ENCODE data around the gene GPX4.

GPX4 gene, protein sequence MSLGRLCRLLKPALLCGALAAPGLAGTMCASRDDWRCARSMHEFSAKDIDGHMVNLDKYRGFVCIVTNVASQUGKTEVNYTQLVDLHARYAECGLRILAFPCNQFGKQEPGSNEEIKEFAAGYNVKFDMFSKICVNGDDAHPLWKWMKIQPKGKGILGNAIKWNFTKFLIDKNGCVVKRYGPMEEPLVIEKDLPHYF

DNA sequence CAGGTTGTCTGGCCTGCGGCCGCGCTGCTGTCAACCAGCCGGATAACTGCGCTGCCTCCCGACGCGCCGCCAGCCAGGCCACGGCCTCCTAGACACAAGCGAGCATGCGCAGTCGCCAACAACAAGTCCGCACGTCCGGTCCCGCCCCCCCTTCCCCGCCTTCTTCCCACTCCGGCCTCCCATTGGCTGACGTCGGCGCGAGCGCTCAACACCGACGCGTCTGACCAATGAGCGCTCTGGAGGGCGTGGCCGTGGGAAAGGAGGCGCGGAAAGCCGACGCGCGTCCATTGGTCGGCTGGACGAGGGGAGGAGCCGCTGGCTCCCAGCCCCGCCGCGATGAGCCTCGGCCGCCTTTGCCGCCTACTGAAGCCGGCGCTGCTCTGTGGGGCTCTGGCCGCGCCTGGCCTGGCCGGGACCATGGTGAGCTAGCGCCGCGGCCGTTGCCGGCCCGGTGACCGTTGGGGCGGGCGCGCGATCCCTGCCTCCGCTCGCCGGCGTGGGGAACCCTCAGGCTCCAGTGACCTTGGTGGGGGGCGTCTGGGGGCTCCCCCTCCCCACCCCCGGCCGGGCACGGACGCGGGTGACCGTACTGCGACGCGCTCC lies at the start of gene GPX4:
TSS of gene GPX4 (plus strand) at position 287 of the 603 bp plus-strand sequence. CDS start at position 337, 50 bp downstream.
- peak; percentile 99 for DNase-seq (ENCODE audit: low read depth)

DNA sequence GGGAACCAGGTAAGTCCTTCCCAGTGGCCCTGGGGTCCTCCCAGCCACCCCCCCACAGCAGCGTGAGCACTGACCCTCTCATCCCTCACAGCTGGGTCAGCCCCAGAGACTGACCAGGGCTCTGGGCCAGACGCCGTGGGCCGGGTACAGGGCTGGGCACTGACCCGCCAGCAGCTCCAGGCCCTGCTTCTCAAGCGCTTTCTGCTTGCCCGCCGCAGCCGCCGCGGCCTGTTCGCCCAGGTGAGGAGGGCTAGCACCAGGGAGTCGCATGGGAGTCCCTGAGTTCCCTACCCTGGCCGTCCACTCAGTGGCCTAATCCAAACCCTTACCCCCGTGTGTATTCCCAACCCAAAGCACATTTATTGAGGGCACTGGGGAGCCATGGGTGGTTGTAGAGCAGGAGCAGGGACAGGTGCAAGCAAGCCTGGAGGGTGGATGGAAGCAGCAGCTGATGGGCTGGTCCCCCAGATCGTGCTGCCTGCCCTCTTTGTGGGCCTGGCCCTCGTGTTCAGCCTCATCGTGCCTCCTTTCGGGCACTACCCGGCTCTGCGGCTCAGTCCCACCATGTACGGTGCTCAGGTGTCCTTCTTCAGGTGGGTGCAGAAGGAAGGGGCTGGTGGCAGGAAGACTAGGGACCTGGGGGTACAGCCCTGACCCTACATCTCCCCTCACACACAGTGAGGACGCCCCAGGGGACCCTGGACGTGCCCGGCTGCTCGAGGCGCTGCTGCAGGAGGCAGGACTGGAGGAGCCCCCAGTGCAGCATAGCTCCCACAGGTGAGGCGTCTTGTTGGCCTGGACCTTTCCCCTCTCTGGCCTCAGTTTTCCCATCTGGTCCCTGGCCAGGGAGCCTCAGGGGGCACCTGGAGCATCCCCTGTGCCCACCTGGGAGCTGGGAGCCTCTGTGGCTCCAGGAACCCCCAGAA lies 49.4 kb upstream of the GPX4 start:
- DNase-seq (ENCODE audit: low read depth), result no peak

DNA sequence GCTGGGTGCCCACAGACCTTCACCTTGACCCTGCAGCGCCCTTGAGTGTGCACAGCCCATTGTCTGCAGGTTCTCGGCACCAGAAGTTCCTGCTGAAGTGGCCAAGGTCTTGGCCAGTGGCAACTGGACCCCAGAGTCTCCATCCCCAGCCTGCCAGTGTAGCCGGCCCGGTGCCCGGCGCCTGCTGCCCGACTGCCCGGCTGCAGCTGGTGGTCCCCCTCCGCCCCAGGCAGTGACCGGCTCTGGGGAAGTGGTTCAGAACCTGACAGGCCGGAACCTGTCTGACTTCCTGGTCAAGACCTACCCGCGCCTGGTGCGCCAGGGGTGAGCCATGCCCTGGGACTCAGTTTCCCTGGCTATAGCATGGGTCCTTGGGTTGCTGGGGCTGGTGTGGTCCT lies 48.8 kb upstream of the GPX4 start:
- DNase-seq (ENCODE audit: low read depth), result no peak

DNA sequence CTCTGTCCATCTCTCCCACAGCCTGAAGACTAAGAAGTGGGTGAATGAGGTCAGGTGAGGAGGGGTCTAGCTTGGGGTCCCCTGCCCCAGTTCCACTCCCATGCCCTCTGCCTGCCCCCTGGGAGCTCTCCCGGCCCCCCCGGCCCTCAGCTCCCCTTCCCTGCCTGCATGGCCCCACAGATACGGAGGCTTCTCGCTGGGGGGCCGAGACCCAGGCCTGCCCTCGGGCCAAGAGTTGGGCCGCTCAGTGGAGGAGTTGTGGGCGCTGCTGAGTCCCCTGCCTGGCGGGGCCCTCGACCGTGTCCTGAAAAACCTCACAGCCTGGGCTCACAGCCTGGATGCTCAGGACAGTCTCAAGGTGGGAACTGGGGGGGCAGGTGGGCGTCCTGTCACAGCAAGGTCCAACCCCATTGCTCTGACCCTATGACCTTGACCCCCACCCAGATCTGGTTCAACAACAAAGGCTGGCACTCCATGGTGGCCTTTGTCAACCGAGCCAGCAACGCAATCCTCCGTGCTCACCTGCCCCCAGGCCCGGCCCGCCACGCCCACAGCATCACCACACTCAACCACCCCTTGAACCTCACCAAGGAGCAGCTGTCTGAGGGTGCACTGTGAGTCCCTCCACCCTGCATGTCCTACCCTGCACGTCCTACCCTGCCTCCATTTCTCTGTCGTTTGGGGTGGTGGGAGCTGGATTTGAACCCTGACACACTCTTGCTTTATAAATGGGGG lies 47.7 kb upstream of the GPX4 start:
- DNase-seq (ENCODE audit: low read depth), result no peak

DNA sequence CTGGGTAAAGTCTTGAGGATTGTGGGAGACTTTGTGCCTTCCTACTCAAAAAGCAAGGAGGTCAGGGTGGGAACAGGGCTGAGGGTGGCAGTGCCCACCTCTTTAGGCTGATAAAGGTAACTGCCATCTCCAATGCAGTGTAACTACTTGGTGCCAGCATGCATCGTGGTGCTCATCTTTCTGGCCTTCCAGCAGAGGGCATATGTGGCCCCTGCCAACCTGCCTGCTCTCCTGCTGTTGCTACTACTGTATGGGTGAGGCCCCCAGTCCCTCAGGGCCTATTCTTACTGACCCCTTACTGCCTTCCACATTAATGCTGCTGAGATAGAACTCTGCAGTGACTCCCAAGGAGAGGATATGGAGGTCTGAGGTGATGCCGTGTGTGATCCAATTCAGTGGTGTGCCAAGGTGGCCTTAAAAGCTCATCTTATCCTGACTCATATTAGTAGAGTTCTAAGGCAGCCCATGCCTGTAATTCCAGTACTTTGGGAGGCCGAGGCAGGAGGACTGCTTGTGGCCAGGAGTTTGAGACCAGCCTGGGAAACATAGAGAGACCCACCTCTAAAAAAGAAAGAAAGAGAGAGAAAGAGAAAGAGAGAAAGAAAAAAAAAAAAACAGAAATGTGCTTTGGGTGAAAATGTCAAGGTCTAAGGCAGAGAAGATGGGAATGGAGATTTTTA lies 46.5 kb upstream of the GPX4 start:
- DNase-seq (ENCODE audit: low read depth), result no peak

DNA sequence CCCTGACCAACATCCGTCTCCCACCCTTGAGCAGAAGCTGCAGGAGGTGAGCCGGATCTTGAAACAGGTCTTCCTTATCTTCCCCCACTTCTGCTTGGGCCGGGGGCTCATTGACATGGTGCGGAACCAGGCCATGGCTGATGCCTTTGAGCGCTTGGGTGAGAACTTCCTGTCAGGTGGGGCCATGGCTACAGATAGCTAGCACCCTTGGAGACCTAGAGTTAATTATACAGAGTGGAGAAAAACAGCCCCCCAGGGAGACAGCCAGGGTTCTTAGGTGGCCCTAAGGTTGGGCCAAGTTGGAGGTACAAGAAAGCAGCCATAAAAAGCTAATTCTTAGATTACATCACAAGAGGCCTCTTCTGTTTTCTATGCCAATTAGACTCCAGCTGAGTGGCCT lies 45.7 kb upstream of the GPX4 start:
- DNase-seq (ENCODE audit: low read depth), result no peak

DNA sequence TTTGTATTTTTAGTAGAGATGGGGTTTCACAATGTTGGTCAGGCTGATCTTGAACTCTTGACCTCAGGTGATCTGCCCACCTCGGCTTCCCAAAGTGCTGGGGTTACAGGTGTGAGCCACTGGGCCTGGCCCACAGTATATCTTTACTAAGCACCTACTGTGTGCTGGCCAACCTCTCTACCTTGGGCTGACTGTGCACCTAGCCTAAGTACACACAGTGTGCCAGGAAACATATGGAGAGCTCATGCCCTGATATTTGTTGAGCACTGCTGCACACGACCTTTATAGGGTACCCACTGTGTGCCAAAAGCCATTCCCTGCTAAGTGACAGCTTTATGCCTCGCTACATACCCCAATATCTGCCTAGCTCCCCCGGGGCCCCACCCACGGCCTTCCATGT lies 43.1 kb upstream of the GPX4 start:
- no peak for DNase-seq (ENCODE audit: low read depth)

DNA sequence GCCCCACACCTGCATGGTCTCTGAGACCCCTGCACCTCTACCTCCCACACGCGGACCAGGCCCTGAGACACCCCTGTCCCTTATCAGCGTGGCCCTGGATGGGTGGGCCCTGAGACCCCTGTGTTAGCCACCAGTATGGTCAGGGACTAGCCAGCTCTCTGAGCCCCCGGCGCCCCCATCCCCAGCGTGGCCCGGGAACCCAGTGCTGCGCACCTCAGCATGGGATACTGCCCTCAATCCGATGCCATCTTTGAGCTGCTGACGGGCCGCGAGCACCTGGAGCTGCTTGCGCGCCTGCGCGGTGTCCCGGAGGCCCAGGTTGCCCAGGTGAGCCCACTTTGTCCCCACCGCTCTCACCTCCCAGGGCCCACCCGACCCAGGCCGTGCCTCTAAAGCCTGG lies 41.8 kb upstream of the GPX4 start:
- no peak for DNase-seq (ENCODE audit: low read depth)

DNA sequence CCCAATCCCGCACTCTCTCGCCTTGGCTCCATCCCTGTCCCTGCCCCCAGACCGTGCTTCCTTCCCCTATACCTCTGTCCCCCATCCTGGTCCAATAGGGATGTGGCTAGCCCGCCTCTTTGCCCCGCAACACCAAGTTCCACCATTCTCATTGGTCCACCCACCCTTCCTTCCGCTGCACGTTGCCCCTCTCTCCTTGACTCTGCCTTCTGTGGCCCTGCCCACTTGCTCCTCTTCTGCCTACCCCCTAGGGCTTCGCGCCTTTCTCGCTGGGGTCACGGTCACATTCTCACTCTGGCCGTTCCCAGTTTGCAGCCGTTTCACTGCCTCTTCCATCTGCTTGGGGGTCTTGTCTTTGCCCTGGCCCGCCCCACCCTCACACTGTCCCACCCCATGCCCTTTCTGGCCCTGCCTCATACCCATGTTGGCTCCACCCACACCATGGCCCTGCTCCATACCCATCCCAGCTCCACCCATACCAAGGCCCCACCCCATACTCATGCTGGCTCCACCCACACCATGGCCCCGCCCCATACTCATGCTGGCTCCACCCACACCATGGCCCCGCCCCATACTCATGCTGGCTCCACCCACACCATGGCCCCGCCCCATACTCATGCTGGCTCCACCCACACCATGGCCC lies 41.3 kb upstream of the GPX4 start:
- no peak for DNase-seq (ENCODE audit: low read depth)

DNA sequence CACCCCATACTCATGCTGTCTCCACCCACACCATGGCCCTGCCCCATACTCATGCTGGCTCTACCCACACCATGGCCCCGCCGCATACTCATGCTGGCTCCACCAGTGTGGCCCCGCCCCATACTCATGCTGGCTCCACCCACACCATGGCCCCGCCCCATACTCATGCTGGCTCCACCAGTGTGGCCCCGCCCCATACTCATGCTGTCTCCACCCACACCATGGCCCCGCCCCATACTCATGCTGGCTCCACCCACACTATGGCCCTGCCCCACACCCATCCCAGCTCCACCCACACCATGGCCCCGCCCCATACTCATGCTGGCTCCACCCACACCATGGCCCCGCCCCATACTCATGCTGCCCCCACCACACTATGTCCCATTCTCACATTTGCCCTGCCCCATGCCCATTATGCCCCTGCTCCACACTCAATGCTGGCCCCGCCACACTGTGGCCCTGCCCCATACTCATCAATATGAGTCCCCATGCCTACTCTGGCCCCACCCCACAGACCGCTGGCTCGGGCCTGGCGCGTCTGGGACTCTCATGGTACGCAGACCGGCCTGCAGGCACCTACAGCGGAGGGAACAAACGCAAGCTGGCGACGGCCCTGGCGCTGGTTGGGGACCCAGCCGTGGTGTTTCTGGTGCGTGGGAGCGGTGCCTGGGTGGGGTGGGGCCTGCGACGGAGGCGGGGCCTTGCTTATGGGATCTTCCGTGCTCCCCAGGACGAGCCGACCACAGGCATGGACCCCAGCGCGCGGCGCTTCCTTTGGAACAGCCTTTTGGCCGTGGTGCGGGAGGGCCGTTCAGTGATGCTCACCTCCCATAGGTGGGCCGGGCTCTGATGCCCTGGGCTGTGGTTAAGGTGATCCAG lies 40.5 kb upstream of the GPX4 start:
- no peak for DNase-seq (ENCODE audit: low read depth)

DNA sequence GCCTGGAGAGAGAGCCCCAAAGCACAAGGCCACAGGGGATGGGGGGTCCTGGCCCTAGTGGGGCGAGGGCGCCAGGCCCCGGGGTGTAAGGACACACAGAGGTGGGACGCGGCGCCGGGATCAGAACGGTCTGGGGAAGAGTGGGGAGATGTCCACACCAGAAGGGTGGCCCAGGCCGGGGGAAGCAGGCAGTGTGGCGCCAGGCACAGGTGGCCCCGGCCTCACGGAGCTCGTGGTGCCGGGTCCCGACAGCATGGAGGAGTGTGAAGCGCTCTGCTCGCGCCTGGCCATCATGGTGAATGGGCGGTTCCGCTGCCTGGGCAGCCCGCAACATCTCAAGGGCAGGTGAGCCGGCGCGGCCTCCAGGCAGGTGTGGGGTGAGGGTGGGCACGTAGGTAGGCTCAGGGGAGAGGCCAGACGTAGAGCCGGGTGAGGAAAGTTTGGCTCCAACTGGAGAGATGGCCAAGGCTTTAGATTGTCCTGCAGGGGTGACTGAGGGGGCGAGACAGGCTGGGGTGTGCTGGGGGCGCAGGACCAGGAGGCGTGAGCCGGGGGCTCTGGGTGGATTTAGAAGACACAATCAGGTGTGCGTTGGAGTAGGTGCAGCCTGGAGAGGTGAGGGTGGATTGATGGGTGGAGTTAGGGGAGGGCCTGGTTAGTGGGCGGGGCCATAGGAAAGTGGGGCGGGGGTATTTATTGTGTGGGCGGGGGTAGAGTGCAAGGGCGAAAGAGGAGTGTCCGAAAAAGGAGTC lies 39.7 kb upstream of the GPX4 start:
- no peak for DNase-seq (ENCODE audit: low read depth)

DNA sequence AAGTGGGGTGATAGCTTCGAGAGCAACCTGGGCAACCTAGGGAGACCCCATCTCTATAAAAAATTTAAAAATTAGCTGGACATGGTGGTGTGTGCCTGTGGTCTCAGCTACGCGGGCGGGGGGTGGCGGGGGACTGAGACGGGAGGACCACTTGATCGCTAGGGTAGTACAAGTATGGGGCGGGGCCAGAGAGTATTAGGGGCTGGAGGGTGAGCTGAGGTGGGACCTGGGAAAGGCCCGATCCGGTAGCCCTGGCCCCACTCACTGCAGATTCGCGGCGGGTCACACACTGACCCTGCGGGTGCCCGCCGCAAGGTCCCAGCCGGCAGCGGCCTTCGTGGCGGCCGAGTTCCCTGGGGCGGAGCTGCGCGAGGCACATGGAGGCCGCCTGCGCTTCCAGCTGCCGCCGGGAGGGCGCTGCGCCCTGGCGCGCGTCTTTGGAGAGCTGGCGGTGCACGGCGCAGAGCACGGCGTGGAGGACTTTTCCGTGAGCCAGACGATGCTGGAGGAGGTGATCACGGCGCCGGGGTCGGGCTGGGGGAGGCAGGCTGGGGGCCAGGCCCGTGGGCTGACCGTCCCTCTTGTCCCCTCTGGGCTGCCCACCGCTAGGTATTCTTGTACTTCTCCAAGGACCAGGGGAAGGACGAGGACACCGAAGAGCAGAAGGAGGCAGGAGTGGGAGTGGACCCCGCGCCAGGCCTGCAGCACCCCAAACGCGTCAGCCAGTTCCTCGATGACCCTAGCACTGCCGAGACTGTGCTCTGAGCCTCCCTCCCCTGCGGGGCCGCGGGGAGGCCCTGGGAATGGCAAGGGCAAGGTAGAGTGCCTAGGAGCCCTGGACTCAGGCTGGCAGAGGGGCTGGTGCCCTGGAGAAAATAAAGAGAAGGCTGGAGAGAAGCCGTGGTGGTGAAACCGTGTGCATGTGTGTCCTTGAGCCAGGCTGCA lies 38.9 kb upstream of the GPX4 start:
- DNase-seq (ENCODE audit: low read depth), result no peak

DNA sequence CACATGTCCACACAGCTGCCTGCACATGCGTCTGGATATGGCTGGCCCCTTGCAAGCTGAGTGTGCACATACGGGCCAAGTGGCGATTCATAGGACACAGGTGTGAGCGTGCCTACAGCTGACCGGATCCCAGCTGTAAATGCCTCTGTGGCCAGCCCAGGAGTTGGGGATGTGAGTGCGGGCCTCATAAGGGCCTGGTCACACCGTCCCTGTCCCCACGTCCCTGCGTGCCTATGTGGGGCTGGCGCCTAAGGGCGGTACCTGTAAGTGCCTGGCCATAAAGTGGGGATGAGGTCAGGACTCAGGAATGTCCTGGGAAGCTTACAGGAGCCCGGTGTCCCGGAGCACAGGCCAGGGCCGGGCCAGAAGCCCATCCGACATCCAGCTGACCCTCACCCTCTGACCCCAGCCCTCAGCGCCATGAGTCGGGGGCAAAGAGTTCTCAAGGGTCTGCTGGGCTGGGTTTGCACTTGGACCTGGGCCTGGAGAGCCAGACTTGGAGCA lies 38.1 kb upstream of the GPX4 start:
- DNase-seq (ENCODE audit: low read depth), result no peak

DNA sequence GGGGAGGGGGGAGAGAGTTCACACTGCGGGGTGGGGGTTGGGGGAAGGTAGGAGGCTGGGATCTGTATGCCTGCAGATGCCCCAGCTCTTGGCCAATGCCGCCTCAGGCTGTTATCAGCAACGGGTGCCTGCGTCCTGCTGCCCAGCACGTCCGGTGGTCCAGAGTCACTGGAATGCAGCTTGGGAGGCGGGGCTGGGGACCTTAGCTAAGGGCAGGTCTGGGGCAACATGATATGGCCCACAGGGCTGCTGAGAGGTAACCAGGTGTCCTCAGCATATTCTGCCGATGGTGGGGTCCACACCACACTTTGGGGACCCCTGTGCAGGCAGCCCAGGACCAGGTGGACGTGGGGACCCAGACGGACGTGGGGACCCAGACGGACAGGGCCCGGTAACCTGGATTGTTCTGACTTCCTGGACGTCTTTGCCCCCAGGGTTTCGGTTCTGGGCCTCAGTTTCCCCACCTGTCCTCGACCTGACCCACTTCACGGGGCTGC lies 37.5 kb upstream of the GPX4 start:
- DNase-seq (ENCODE audit: low read depth), result no peak

DNA sequence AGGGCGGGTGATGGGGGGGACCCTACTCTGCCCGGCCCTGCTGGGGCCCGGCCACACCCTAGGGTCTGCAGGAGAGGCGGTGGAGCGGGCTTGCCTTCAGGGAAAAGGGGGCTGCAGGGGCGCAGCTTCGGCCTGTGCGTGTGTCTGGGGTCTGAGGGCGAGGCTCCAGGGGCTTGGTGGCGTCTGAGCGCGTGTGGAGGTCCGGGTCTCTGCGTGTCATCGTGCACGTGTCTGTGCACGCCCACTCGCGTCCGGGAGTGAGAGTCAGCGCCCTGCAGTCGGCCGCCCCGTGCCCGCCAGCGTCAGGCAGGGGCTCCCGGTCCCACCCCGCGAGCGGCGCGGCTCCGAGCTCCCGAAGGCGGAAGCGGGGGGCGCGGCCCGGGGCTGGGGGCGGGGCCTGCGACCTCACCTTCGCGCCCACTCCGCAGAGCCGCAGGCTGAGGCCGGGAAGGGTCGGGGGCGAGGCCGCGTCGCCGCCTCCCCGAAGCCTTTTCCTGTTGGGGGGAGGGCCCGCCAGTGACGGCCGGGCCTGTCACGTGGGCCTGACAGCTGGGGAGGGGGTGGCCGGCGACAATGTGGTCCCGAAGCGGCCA lies 37.0 kb upstream of the GPX4 start, which contains the start of gene ARHGAP45:
TSS of gene ARHGAP45 (plus strand) at position 420 of the 593 bp plus-strand sequence. CDS start 239 bp downstream, outside the sequence.
- peak; percentile 63 for DNase-seq (ENCODE audit: low read depth)

DNA sequence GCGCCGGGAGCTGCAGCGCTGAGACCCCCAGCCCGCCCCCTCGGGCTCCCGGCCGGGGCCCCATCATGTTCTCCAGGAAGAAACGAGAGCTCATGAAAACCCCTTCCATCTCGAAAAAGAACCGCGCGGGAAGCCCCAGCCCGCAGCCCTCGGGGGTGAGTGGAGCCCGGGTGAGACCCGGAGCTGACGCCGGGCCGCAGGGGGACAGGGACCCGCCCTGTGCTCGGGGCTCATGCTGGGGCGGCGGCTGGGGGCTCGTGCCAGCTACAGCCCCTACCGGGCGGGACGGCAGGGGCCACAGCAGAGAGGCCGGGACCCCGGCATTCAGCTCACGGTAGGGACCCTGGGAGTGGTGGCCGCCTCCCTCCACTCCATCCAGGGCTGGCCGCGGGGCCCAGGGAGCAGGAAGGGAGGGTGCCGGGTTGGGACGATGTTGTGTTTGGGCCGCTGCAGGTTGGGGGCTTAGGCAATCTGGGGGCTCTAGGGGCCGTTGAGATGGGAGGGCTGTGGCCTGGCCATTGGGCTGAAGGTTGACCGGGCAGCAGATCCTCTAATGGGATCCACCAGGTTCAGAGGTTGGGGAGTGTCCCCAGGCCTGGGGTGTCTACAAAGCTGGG lies 36.3 kb upstream of the GPX4 start:
- no peak for DNase-seq (ENCODE audit: low read depth)
